ENCODE data around the gene WBP1L.

DNA sequence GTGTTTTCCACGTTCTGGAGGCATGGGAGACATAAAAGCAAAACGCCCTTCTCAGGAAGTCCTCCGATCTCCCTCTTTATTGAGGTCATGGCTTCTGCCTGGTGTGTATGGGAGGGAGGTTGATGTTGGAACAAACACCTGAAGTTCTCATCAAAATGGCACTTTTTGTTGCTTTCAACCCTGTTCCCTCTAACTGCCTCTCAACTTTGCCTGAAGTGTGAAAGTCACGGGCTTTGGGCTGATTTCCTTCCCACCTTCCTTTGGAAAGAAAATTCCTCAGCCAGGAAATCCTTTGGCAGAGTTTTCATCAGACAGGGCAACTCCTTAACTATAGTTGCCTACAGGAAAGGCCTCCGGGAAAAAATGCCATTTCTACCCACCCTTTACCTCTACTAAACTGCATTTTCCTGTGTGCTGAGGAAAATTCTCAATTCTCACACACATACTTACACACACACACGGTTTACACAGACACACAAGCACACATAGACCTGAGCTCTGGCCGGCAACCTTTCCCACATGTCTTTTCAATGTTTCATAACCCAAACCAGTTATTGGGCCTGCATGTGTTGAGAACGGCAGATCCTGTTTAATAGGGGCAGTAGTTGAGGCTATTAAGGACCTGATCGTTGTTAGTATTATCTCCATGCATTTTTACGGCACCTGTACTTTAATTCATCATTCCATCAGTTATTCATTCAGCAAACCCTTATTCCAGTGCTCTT, 57.0 kb downstream of the WBP1L start:
- TF ChIP-seq, protein P1, sequence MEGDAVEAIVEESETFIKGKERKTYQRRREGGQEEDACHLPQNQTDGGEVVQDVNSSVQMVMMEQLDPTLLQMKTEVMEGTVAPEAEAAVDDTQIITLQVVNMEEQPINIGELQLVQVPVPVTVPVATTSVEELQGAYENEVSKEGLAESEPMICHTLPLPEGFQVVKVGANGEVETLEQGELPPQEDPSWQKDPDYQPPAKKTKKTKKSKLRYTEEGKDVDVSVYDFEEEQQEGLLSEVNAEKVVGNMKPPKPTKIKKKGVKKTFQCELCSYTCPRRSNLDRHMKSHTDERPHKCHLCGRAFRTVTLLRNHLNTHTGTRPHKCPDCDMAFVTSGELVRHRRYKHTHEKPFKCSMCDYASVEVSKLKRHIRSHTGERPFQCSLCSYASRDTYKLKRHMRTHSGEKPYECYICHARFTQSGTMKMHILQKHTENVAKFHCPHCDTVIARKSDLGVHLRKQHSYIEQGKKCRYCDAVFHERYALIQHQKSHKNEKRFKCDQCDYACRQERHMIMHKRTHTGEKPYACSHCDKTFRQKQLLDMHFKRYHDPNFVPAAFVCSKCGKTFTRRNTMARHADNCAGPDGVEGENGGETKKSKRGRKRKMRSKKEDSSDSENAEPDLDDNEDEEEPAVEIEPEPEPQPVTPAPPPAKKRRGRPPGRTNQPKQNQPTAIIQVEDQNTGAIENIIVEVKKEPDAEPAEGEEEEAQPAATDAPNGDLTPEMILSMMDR (IDR thresholded peaks at IDR 0.05; ENCODE audit: low read depth, low read length): no peak
- TF ChIP-seq POLR2A (IDR thresholded peaks at IDR 0.05; ENCODE audit: extremely low read depth, insufficient read length): no peak
- TF ChIP-seq, protein P2, sequence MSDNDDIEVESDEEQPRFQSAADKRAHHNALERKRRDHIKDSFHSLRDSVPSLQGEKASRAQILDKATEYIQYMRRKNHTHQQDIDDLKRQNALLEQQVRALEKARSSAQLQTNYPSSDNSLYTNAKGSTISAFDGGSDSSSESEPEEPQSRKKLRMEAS (IDR thresholded peaks at IDR 0.05; ENCODE audit: low read depth, low read length): no peak
